Skeletal muscle tissue (tissue), 4 donors: Measurements from ENCODE around the gene ZNF521. TPM values are rescaled to one million over a fixed set of nuclear protein-coding genes. Genes with fewer than 3 reads are reported as not detected.
A peak's percentile ranks its signal among the peaks of the same experiment; 100 is the strongest.

Experiments
- H3K27ac ChIP-seq: one replicate; pipeline ENCODE4 v1.7.0; 2013; ENCODE audit warnings: mild to moderate bottlenecking, low read depth, low read length, inconsistent platforms
- H3K27me3 ChIP-seq, 3 donors: one replicate each; pipeline ENCODE4 v1.7.0; 2013; ENCODE audit warnings: low read length in 3 of 3; ENCODE audit not compliant: control insufficient read depth in 3 of 3, insufficient read depth in 3 of 3
- H3K36me3 ChIP-seq, 3 donors: one replicate each; pipeline ENCODE4 v1.7.0; 2013; ENCODE audit warnings: low read length in 3 of 3; ENCODE audit not compliant: control insufficient read depth in 3 of 3, insufficient read depth in 3 of 3
- H3K4me1 ChIP-seq, 3 donors: one replicate each; pipeline ENCODE4 v1.7.0; 2013; ENCODE audit warnings: low read length in 3 of 3, mild to moderate bottlenecking in 3 of 3; ENCODE audit not compliant: control insufficient read depth in 3 of 3, insufficient read depth in 3 of 3
- H3K4me3 ChIP-seq, 3 donors: one replicate each; pipeline ENCODE4 v1.7.0; 2013; ENCODE audit warnings: low read length in 3 of 3
- H3K9ac ChIP-seq, 3 donors: one replicate each; pipeline ENCODE4 v1.7.0; 2013; ENCODE audit warnings: low read length in 3 of 3, mild to moderate bottlenecking in 3 of 3, moderate library complexity in 2 of 3, low read depth in 1 of 3
- H3K9me3 ChIP-seq, 3 donors: one replicate each; pipeline ENCODE4 v1.7.0; 2013; ENCODE audit warnings: low read length in 3 of 3; ENCODE audit not compliant: control insufficient read depth in 3 of 3
- total RNA-seq: library from RNA; depleted of rRNA; stranded (reverse); fragments of >200 nt; gene quantifications from one replicate; pipeline ENCODE4 v1.2.3, GENCODE V29; 2014
- donor health status: Osteomylitis.

The ZNF521 gene
- total RNA-seq, 1 donor from 2014 or later, result 40.2 TPM

DNA sequence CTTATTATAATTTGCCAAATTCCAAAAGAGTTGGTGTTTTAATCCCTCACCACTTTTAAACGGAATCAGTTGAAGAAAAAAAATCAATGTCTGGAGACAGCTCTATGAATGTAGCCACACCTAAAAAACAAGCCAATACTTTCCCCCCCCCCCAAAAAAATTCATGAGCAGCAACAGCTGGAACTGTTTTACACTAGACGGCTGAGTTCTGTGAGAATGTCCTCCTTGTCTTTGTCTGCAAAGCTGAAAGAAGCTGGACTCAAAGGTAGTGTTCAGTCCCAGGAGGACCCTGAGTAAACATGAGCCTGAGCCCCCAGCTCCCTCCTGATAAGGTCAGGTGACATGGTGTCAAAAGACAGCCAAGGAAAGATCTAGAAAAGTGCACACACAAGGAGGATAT lies 68.2 kb downstream of the ZNF521 start:
- Histone ChIP-seq H3K4me1 (peaks cover 0 to 29% (median 22%) of the 10 kb centered on the region in 3 donors), H3K27me3 (no peaks in the 10 kb centered on the region), H3K36me3 (no peaks in the 10 kb centered on the region), H3K9me3 (no peaks in the 10 kb centered on the region), H3K27ac (peak overlapping the region; percentile 14), H3K9ac (peak overlapping the region in 1 of 3 donors; percentile 23), H3K4me3 (peak overlapping the region in 1 of 3 donors; percentile 28)

GRCh38 chr18:25282896-25283703 lies 68.9 kb downstream of the ZNF521 start:
- no peak overlapping the region for H3K9ac ChIP-seq
- H3K27ac ChIP-seq, result no peak overlapping the region
- H3K9me3 ChIP-seq, result no peaks in the 10 kb centered on the region
- H3K27me3 ChIP-seq, result no peaks in the 10 kb centered on the region
- peaks cover 0 to 29% (median 22%) of the 10 kb centered on the region in 3 donors for H3K4me1 ChIP-seq
- no peak overlapping the region for H3K4me3 ChIP-seq
- H3K36me3 ChIP-seq, result no peaks in the 10 kb centered on the region

DNA sequence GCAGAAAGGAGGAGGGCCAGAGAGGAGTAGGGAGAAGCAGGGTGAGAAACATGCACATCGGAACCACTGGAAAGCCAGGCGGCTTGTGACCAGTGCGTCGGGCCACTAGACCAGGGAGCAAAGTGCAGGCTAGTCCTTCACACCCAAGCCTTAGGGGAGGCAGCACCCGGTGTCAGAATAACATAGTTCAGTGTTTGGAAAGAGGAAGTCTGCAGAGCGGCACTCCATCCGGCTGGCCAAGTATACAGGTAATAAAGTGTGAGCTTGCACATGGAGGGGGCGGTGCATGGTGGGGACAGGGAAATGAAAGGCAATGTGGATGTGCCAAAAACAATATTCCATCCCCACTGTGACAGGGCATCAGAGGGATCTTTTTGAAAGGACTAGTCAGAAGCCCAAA lies 69.7 kb downstream of the ZNF521 start:
- H3K9me3 ChIP-seq, result no peaks in the 10 kb centered on the region
- no peaks in the 10 kb centered on the region for H3K27me3 ChIP-seq
- no peak overlapping the region for H3K4me3 ChIP-seq
- peaks cover 0 to 29% (median 22%) of the 10 kb centered on the region in 3 donors for H3K4me1 ChIP-seq
- H3K9ac ChIP-seq, result no peak overlapping the region
- H3K36me3 ChIP-seq, result no peaks in the 10 kb centered on the region
- H3K27ac ChIP-seq, result no peak overlapping the region

DNA sequence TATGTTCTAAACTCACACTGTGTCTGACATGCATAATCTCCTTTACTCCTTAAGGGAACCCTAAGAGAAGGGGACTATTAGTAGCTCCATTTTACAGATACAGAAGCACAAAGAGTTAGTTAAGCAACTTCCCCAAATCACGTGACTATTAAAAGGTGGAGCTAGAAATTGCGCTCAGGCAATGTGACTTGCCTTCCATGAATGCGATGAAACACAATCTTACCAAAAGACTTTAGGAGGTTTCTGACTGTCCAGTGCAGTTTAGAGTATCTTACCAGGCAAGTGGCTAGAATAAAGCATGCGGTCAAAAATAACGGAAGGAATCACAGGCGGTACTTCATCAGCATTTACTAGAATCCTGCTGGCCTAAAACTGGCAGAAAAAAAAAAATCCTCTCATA lies 70.4 kb downstream of the ZNF521 start:
- no peaks in the 10 kb centered on the region for H3K36me3 ChIP-seq
- peaks cover 0 to 29% (median 22%) of the 10 kb centered on the region in 3 donors for H3K4me1 ChIP-seq
- no peak overlapping the region for H3K27ac ChIP-seq
- H3K4me3 ChIP-seq, result no peak overlapping the region
- H3K9ac ChIP-seq, result no peak overlapping the region
- H3K9me3 ChIP-seq, result no peaks in the 10 kb centered on the region
- no peaks in the 10 kb centered on the region for H3K27me3 ChIP-seq

GRCh38 chr18:25279961-25280360 lies 72.0 kb downstream of the ZNF521 start:
- H3K9me3 ChIP-seq, result no peaks in the 10 kb centered on the region
- peaks cover 3 to 18% (median 16%) of the 10 kb centered on the region in 3 donors for H3K4me1 ChIP-seq
- no peaks in the 10 kb centered on the region for H3K27me3 ChIP-seq
- no peak overlapping the region for H3K4me3 ChIP-seq
- H3K36me3 ChIP-seq, result no peaks in the 10 kb centered on the region
- H3K9ac ChIP-seq, result no peak overlapping the region
- H3K27ac ChIP-seq, result no peak overlapping the region

GRCh38 chr18:25279556-25279955 lies 72.4 kb downstream of the ZNF521 start:
- Histone ChIP-seq H3K4me3 (no peak overlapping the region), H3K9me3 (no peaks in the 10 kb centered on the region), H3K9ac (no peak overlapping the region), H3K36me3 (no peaks in the 10 kb centered on the region), H3K27me3 (no peaks in the 10 kb centered on the region), H3K4me1 (peaks cover 3 to 15% (median 12%) of the 10 kb centered on the region in 3 donors), H3K27ac (no peak overlapping the region)

GRCh38 chr18:25279133-25279532 lies 72.8 kb downstream of the ZNF521 start:
- Histone ChIP-seq H3K9ac (no peak overlapping the region), H3K27ac (no peak overlapping the region), H3K4me1 (peaks cover 3 to 12% (median 10%) of the 10 kb centered on the region in 3 donors), H3K9me3 (no peaks in the 10 kb centered on the region), H3K27me3 (no peaks in the 10 kb centered on the region), H3K4me3 (no peak overlapping the region), H3K36me3 (no peaks in the 10 kb centered on the region)

DNA sequence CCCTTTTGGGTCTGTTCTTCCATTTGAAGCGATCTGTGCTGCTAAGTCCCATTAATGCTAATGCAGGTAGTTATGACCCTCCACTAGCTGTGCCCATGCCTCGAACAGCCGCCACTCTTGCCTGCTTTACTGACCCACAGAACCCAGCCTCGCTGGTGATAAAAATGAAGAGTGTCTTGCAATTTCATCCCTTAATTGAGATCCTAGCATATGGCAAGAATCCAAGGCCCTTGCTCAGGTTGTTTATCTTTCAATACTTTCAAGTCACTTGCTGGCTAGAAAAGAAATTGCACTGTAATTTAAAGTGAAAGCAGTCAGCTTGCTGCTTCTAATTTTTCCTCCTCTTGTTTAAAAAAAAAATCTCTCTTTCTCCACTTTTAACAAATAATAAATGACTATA lies 73.6 kb downstream of the ZNF521 start:
- H3K4me1 ChIP-seq, result peaks cover 3 to 8% (median 7%) of the 10 kb centered on the region in 3 donors

DNA sequence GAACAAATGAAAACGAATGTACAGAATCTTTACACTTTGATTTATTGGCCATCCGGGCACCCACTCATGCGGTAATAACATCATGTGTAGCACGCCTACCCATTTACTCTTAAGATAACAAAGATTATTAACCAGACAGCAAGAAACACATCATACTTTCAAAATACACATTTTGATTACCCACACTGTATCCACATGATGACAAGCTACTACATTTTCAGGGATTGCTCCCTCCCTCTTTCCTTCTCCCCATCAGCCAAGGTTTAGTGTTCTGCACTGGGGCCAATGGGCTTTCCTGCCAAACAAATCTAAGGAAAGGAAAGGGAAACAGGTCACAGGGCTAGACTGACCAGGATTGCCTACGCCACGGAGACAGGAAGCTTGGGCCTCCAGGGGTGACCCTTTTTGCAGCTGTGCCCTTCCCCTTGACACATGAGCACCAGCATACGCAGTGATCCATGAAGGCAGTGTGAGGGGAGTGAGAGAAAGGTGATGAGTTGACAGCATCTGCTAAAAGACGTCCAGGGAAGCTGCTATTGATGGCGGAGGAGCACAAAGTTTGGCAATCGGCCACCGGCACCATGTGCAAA lies 76.5 kb downstream of the ZNF521 start:
- peaks cover 0 to 3% (median 0%) of the 10 kb centered on the region in 3 donors for H3K4me1 ChIP-seq
- H3K36me3 ChIP-seq, result no peaks in the 10 kb centered on the region
- no peak overlapping the region for H3K9ac ChIP-seq
- no peak overlapping the region for H3K27ac ChIP-seq
- no peaks in the 10 kb centered on the region for H3K27me3 ChIP-seq
- peaks cover 0 to 2% (median 0%) of the 10 kb centered on the region in 3 donors for H3K9me3 ChIP-seq
- no peak overlapping the region for H3K4me3 ChIP-seq

More for the DNA sequence above, 73.6 kb downstream of the ZNF521 start:
- no peaks in the 10 kb centered on the region for H3K27me3 ChIP-seq
- no peak overlapping the region for H3K9ac ChIP-seq
- no peaks in the 10 kb centered on the region for H3K9me3 ChIP-seq
- no peaks in the 10 kb centered on the region for H3K36me3 ChIP-seq
- no peak overlapping the region for H3K27ac ChIP-seq
- H3K4me3 ChIP-seq, result no peak overlapping the region

GRCh38 chr18:25274926-25275325 lies 77.0 kb downstream of the ZNF521 start:
- Histone ChIP-seq H3K36me3 (no peaks in the 10 kb centered on the region), H3K4me1 (peaks cover 0 to 3% (median 0%) of the 10 kb centered on the region in 3 donors), H3K4me3 (no peak overlapping the region), H3K27me3 (no peaks in the 10 kb centered on the region), H3K27ac (no peak overlapping the region), H3K9ac (no peak overlapping the region), H3K9me3 (peaks cover 0 to 2% (median 0%) of the 10 kb centered on the region in 3 donors)
